HG02798 (cell line): ENCODE results near the gene ETF1.
A peak's percentile ranks its signal among the peaks of the same experiment; 100 is the strongest.

ENCODE experiments used
- ATAC-seq: cut with Tn5 transposase; IDR thresholded peaks from one replicate; pipeline ENCODE4 v1.9.1; 2021; ENCODE audit warnings: mild to moderate bottlenecking; ENCODE audit not compliant: unreplicated experiment, poor library complexity

Gene ETF1

GRCh38 chr5:138542956-138543729 lies at the start of gene ETF1:
Gene ETF1, minus strand, starts transcription at chr5:138543236. Its CDS starts 318 bp downstream, at chr5:138542918.
- ATAC-seq = peak; percentile 96

- no peak for ATAC-seq
Observed at GRCh38 chr5:138588013-138588788, 45.2 kb upstream of the ETF1 start.

GRCh38 chr5:138585157-138585556 lies 42.1 kb upstream of the ETF1 start:
- ATAC-seq = no peak

DNA sequence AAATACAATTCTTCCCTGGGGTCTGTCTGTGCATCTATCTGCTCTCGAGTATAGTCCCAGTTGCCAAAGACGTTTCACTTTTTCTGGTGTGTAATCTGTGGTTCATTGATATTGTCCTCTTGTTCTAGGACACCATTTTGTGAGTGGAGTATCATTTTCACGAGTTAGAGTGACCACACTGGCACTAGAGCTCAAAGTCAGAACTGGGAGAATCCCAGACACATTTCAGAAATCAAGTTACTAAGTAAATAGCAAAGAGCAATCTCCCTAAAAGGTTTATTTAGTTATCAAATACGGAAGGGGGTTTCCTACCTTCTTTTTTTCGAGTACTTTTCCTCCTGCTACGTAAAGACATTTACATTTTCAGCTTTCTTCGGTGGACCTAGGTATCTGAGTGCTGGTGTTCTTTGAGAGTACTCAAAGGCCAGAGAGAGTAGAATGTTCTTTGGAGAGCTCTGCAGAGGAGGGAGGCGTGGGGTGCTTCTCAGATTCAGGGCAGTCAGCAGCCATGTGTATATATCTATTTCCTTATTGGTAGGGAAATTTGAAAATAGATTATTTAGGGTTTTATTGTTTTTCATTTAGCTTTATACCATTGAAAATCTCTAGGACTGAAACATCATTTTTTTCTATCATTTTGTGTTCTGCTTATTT lies 41.1 kb upstream of the ETF1 start:
- no peak for ATAC-seq

DNA sequence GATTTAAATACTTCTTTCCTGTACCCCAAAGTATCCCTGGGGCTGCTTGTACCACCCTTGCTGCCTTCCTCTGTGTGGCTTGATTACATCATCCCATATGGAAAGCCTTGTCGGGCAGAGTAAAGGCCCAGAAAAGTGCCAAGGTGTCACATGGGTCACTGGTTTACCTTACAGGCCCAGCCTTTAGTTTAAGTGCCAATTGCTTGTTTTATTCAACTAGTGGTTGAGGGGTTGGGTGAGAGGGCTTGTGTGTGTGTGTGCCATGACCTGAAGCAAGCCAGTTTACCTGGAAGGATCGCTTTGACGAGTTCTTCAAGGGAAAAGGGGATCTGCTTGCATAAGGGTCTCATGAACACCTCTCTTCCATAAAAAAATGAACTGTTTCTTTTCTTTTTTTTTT lies 39.9 kb upstream of the ETF1 start:
- no peak for ATAC-seq

GRCh38 chr5:138580777-138581176 lies 37.7 kb upstream of the ETF1 start:
- ATAC-seq = no peak

- ATAC-seq = no peak
Observed at GRCh38 chr5:138580001-138580400, 37.0 kb upstream of the ETF1 start.

DNA sequence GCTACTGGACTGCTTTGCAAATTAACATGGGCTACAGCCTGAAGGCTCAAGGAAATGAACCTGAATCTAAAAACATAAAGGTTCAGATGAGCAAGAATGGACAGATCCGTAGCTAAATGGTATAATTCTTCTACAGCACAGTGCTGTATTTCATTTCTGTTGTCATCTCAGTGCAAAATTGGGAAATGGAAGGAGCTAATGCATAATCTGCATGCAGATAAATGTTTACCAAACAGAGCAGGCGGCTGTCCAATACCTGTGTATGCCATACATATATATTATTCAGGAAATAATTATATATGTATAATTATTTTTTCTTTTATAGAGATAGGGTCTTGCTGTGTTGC lies 36.5 kb upstream of the ETF1 start:
- no peak for ATAC-seq

GRCh38 chr5:138577452-138577851 lies 34.4 kb upstream of the ETF1 start:
- ATAC-seq = no peak

DNA sequence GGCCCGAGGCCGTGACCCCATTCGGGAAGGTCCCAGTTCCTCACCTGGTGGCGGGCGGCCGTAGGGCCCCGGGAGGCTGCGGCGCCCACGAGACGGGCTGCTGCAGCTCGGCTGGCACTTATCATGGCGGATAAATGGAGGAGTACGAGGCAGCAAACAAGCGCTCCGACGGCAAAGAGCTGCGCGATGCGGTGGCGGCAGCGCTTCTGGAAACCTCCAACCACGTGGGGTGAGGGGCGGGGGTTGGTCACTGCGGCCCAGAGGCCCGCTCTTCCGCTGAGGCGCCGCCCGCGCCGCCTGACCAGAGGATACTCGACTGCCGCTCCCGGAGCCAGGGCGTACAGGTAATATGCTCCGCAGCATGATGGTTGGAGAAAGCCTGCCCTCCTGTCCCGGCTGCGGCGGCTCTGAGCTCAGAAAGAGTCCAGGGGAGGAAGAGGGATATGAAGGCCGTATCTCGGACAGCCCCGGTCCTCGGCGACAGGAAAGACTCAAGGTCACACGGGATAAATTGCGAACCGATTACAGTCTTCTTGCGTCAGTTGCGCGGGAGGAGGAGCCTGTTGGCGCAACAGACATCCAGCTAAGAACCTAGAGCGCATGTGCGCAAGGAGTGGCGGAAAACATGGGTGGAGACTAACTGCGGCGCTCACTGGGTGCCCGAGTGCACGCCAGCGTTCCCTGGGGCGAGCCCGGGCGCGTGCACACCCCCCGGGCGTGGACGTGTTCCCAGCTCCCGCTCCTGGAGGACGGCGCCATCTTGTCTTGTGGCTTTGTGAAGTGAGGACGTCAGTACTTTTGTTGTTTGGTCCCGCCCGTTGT lies 32.4 kb upstream of the ETF1 start, which contains the start of gene HSPA9:
Gene HSPA9, minus strand, starts transcription at position 208 of the 822 bp plus-strand sequence. Its CDS starts 83 bp downstream, at position 125.
- ATAC-seq = peak; percentile 89

DNA sequence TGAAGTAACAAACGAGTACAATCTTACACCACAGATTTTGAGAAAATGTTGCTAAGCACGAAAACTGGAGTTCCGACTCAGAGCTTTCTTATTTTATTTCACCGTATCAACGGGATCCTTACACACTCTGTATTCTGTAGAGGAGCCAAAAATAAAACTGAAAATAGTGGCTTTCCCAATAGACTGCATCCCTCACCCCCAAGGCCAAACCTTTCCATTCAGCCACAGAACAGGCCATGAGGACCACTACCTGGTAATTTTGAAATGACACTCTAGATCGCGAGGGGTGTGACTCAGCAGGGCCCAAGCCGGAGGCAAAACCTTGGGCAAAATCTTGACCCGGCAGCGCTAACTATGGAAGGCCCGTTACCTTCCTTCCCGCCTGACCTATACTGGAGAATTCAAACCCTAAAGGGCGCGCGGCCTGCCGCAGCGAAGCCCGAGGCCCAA lies 31.7 kb upstream of the ETF1 start:
- ATAC-seq = no peak

DNA sequence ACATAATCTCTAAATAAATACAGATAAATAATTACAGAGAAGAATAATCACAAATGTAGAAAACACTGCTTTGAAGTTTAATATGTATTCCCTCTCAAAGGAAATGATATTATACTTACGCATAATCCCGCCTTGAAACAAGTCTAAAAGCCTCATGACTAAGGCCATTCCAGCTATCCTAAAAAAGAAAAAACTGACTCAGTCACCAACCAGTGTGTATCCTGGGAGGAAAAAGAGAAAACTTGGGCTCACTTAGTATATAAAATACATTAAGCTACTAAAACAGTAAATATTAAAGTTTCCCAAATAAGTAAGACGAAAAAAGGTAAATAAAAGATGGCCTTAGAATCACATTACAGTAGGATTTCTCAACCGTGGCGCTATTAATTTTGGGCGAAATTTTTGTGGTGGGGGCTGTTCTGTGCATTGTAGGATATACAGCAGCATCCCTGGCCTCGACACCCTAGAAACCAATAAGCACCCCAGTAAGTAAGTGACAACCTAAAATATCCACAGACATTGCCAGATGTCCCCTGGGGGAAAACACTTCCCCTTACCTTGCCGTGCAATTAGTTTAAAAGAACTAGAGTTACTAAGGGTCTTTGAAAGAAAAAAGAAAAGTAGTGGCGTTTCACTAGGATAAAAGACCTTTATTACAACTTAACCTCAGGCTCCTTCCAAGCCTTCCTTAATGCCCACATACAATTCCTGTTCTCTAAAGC lies 31.1 kb upstream of the ETF1 start:
- no peak for ATAC-seq

GRCh38 chr5:138573223-138573622 lies 30.2 kb upstream of the ETF1 start:
- ATAC-seq = no peak

DNA sequence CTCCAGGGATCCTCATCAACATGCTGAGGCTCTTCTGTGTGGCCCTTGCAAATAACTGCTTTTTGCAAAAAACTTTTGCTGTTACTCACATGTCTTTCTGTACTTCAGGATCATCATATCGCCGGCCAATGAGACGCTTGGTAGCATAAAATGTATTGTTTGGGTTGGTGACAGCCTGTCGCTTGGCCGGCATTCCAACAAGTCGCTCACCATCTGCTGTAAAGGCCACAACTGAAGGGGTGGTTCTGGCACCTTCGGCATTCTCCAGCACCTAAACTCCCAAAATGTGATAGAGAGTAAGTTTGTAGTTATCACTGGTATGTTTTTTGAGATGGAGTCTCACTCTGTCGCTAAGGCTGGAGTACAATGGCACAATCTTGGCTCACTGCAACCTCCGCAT lies 27.8 kb upstream of the ETF1 start:
- ATAC-seq = no peak

GRCh38 chr5:138569782-138570181 lies 26.7 kb upstream of the ETF1 start:
- no peak for ATAC-seq

- ATAC-seq = no peak
Observed at GRCh38 chr5:138568061-138568824, 25.2 kb upstream of the ETF1 start.

- no peak for ATAC-seq
Observed at GRCh38 chr5:138566792-138567191, 23.8 kb upstream of the ETF1 start.

- ATAC-seq = peak; percentile 51
Observed at GRCh38 chr5:138565100-138565821, 22.2 kb upstream of the ETF1 start.
